H1 (cell line): ENCODE results near the gene CDK15. TPM values are rescaled to one million over a fixed set of nuclear protein-coding genes. Genes with fewer than 3 reads are reported as not detected.

Experiments used
- CHD1 ChIP-seq: IDR thresholded peaks from 2 replicates; pipeline ENCODE4 v1.6.1; 2012; ENCODE audit warnings: low read depth, low read length, improper control_type of control experiment
- CREB1 ChIP-seq: IDR thresholded peaks from 2 replicates; pipeline ENCODE4 v1.6.1; 2012; ENCODE audit warnings: inconsistent platforms
- CTBP2 ChIP-seq: IDR thresholded peaks from 2 replicates; pipeline ENCODE4 v1.7.0; 2011; ENCODE audit warnings: borderline replicate concordance, mild to moderate bottlenecking, moderate library complexity, mixed read lengths, low read length; ENCODE audit not compliant: insufficient read depth, insufficient read length
- JUND ChIP-seq: IDR thresholded peaks from 2 replicates; pipeline ENCODE4 v1.6.1; 2011; ENCODE audit warnings: mild to moderate bottlenecking, improper control_type of control experiment, low read length
- TAF1 ChIP-seq: IDR thresholded peaks from 2 replicates; pipeline ENCODE4 v1.6.1; 2011; ENCODE audit warnings: mild to moderate bottlenecking, low read depth, low read length
- TBP ChIP-seq: IDR thresholded peaks from 2 replicates; pipeline ENCODE4 v1.6.1; 2011; ENCODE audit warnings: low read depth, low read length, improper control_type of control experiment
- ZNF274 ChIP-seq: IDR thresholded peaks from 2 replicates; pipeline ENCODE4 v1.7.0; 2012; ENCODE audit warnings: low read length, borderline replicate concordance; ENCODE audit errors: extremely low read depth
- polyA plus RNA-seq, 7 experiments: library from polyadenylated mRNA; depleted of rRNA in 3 of 7; stranded (reverse) in 5 of 7; unstranded in 2 of 7; fragments of >200 nt in 5 of 7; fragments of 200-250 nt in 2 of 7; gene quantifications; 1 replicate in 5 of 7; 2 replicates in 1 of 7; 4 replicates in 1 of 7; pipeline versions ENCODE4 v1.2.1 to v1.2.3, GENCODE V29; 2011 to 2013; ENCODE audit warnings: missing spikeins in 2 of 7, mixed read lengths in 2 of 7
- total RNA-seq: library from RNA; stranded (reverse); fragmentation: NEBNext Ultra II Directional; extraction: Animal tissue kit (Norgen Biotek cat#: 25700); gene quantifications from 2 replicates; pipeline ENCODE4 v1.2.1, GENCODE V29; 2021
- TF ChIP-seq, protein P1 (sequence below): fragments of 300-600 bp; sonication (generic); IDR thresholded peaks from 2 replicates; pipeline ENCODE4 v1.7.1; 2012; ENCODE audit warnings: low read length, moderate library complexity, mild to moderate bottlenecking, inconsistent platforms; ENCODE audit not compliant: insufficient replicate concordance

CDK15 gene
- total and polyA plus RNA-seq, 2 of the 8 experiments (the other 6 are each of a cell fraction or from before 2014, with no cell fraction given) = 0.03 TPM; not detected in 1

DNA sequence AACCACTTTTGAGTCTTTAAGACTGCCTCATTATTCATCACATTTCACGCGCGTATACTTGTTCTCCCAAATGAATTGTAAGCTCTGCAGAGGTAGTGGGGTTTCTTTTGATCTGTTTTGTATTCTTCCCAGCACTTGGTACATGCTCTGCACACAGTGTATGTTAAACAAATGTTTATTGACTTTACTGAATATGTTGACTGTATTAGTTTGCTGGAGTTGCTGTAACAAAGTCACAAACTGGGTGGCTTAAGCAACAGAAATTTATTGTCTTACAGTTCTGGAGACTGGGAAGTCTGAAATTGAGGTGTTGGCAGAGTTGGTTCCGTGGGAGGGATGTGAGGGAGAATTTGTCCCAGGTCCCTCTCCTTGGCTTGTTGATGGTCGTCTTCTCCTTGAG lies 65.1 kb downstream of the CDK15 start (continued):
- TF ChIP-seq, protein P1, sequence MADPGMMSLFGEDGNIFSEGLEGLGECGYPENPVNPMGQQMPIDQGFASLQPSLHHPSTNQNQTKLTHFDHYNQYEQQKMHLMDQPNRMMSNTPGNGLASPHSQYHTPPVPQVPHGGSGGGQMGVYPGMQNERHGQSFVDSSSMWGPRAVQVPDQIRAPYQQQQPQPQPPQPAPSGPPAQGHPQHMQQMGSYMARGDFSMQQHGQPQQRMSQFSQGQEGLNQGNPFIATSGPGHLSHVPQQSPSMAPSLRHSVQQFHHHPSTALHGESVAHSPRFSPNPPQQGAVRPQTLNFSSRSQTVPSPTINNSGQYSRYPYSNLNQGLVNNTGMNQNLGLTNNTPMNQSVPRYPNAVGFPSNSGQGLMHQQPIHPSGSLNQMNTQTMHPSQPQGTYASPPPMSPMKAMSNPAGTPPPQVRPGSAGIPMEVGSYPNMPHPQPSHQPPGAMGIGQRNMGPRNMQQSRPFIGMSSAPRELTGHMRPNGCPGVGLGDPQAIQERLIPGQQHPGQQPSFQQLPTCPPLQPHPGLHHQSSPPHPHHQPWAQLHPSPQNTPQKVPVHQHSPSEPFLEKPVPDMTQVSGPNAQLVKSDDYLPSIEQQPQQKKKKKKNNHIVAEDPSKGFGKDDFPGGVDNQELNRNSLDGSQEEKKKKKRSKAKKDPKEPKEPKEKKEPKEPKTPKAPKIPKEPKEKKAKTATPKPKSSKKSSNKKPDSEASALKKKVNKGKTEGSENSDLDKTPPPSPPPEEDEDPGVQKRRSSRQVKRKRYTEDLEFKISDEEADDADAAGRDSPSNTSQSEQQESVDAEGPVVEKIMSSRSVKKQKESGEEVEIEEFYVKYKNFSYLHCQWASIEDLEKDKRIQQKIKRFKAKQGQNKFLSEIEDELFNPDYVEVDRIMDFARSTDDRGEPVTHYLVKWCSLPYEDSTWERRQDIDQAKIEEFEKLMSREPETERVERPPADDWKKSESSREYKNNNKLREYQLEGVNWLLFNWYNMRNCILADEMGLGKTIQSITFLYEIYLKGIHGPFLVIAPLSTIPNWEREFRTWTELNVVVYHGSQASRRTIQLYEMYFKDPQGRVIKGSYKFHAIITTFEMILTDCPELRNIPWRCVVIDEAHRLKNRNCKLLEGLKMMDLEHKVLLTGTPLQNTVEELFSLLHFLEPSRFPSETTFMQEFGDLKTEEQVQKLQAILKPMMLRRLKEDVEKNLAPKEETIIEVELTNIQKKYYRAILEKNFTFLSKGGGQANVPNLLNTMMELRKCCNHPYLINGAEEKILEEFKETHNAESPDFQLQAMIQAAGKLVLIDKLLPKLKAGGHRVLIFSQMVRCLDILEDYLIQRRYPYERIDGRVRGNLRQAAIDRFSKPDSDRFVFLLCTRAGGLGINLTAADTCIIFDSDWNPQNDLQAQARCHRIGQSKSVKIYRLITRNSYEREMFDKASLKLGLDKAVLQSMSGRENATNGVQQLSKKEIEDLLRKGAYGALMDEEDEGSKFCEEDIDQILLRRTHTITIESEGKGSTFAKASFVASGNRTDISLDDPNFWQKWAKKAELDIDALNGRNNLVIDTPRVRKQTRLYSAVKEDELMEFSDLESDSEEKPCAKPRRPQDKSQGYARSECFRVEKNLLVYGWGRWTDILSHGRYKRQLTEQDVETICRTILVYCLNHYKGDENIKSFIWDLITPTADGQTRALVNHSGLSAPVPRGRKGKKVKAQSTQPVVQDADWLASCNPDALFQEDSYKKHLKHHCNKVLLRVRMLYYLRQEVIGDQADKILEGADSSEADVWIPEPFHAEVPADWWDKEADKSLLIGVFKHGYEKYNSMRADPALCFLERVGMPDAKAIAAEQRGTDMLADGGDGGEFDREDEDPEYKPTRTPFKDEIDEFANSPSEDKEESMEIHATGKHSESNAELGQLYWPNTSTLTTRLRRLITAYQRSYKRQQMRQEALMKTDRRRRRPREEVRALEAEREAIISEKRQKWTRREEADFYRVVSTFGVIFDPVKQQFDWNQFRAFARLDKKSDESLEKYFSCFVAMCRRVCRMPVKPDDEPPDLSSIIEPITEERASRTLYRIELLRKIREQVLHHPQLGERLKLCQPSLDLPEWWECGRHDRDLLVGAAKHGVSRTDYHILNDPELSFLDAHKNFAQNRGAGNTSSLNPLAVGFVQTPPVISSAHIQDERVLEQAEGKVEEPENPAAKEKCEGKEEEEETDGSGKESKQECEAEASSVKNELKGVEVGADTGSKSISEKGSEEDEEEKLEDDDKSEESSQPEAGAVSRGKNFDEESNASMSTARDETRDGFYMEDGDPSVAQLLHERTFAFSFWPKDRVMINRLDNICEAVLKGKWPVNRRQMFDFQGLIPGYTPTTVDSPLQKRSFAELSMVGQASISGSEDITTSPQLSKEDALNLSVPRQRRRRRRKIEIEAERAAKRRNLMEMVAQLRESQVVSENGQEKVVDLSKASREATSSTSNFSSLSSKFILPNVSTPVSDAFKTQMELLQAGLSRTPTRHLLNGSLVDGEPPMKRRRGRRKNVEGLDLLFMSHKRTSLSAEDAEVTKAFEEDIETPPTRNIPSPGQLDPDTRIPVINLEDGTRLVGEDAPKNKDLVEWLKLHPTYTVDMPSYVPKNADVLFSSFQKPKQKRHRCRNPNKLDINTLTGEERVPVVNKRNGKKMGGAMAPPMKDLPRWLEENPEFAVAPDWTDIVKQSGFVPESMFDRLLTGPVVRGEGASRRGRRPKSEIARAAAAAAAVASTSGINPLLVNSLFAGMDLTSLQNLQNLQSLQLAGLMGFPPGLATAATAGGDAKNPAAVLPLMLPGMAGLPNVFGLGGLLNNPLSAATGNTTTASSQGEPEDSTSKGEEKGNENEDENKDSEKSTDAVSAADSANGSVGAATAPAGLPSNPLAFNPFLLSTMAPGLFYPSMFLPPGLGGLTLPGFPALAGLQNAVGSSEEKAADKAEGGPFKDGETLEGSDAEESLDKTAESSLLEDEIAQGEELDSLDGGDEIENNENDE = no peak
- TF ChIP-seq ZNF274 (no peak), JUND (no peak), TAF1 (no peak), CTBP2 (no peak), TBP (no peak), CREB1 (no peak), CHD1 (no peak)
- TF ChIP-seq, all 59 proteins: peak for 0
